ENCODE data around the gene NTN1. TPM values are rescaled to one million over a fixed set of nuclear protein-coding genes. Genes with fewer than 3 reads are reported as not detected.

The NTN1 gene
- total RNA-seq, 4 donors from 2014 or later = 9.8 to 33.6 (median 17.6) TPM

GRCh38 chr17:9139695-9140094 is 118.4 kb downstream of the NTN1 start:
- no peak for TF ChIP-seq POLR2A (IDR thresholded peaks at IDR 0.05)
- intact Hi-C loops (cut with DNase I) = no loop called here
- no peaks in the 10 kb centered on the region for H3K36me3 ChIP-seq
- no peaks in the 10 kb centered on the region for H3K27me3 ChIP-seq
- H3K4me1 ChIP-seq = peaks cover 0 to 24% (median under 1%) of the 10 kb centered on the region in 3 donors
- H3K4me3 ChIP-seq = no peak overlapping the region
- DNase-seq = no peak
- 76% methylated on average over 2 of the region's 2 CpGs for WGBS, 2 donors
- H3K9me3 ChIP-seq = no peaks in the 10 kb centered on the region
- no peak overlapping the region for H3K27ac ChIP-seq

- H3K27ac ChIP-seq = no peak overlapping the region
- no peak for TF ChIP-seq CTCF (IDR thresholded peaks at IDR 0.05)
- no peak for TF ChIP-seq POLR2A (IDR thresholded peaks at IDR 0.05)
- peaks cover 0 to 35% (median 10%) of the 10 kb centered on the region in 3 donors for H3K4me1 ChIP-seq
- no peaks in the 10 kb centered on the region for H3K36me3 ChIP-seq
- WGBS, 2 donors = 70 to 79% methylated on average over 13 of the region's 13 CpGs
- H3K4me3 ChIP-seq = no peak overlapping the region
- intact Hi-C loops (cut with DNase I) = no loop called here
- H3K27me3 ChIP-seq = no peaks in the 10 kb centered on the region
- H3K9me3 ChIP-seq = no peaks in the 10 kb centered on the region
- no peak for DNase-seq
These were observed 119.5 kb downstream of the NTN1 start for GRCh38 chr17:9140550-9141424.

- no peak overlapping the region for H3K4me3 ChIP-seq
- no peaks in the 10 kb centered on the region for H3K36me3 ChIP-seq
- TF ChIP-seq CTCF (IDR thresholded peaks at IDR 0.05) = no peak
- TF ChIP-seq POLR2A (IDR thresholded peaks at IDR 0.05) = no peak
- no peak overlapping the region for H3K27ac ChIP-seq
- WGBS, 2 donors = 73 to 94% methylated on average over 4 of the region's 4 CpGs
- no peaks in the 10 kb centered on the region for H3K27me3 ChIP-seq
- intact Hi-C loops (cut with DNase I) = no loop called here
- DNase-seq = no peak
- no peaks in the 10 kb centered on the region for H3K9me3 ChIP-seq
- peaks cover 0 to 41% (median 16%) of the 10 kb centered on the region in 3 donors for H3K4me1 ChIP-seq
These were observed 120.1 kb downstream of the NTN1 start for GRCh38 chr17:9141425-9141753.

GRCh38 chr17:9142772-9143494 is 121.6 kb downstream of the NTN1 start:
- H3K4me3 ChIP-seq = no peak overlapping the region
- H3K4me1 ChIP-seq = peaks cover 0 to 38% (median 16%) of the 10 kb centered on the region in 3 donors
- no peaks in the 10 kb centered on the region for H3K9me3 ChIP-seq
- H3K27me3 ChIP-seq = no peaks in the 10 kb centered on the region
- H3K27ac ChIP-seq = no peak overlapping the region
- H3K36me3 ChIP-seq = no peaks in the 10 kb centered on the region
- TF ChIP-seq POLR2A (IDR thresholded peaks at IDR 0.05) = no peak
- TF ChIP-seq CTCF (IDR thresholded peaks at IDR 0.05) = no peak
- intact Hi-C loops (cut with DNase I) = no loop called here
- no peak for DNase-seq
- whole genome bisulfite sequencing, 2 donors = 77 to 84% methylated on average over 10 of the region's 10 CpGs

GRCh38 chr17:9144502-9145249 is 123.4 kb downstream of the NTN1 start:
- WGBS, 2 donors = 86 to 92% methylated on average over 9 of the region's 19 CpGs
- peaks cover 0 to 47% (median 30%) of the 10 kb centered on the region in 3 donors for H3K4me1 ChIP-seq
- H3K27ac ChIP-seq = peak overlapping the region in 3 of 4 donors; percentile 17 to 63 (median 26)

More at GRCh38 chr17:9144502-9145249, 123.4 kb downstream of the NTN1 start:
- intact Hi-C loops (cut with DNase I) = no loop called here
- Histone ChIP-seq H3K36me3 (no peaks in the 10 kb centered on the region), H3K9me3 (no peaks in the 10 kb centered on the region), H3K27me3 (no peaks in the 10 kb centered on the region), H3K4me3 (no peak overlapping the region)
- TF ChIP-seq POLR2A (IDR thresholded peaks at IDR 0.05) (no peak), CTCF (IDR thresholded peaks at IDR 0.05) (no peak)
- DNase-seq = no peak
